Endothelial cell of umbilical vein (primary cell): ENCODE data around the gene DPP10. TPM values are rescaled to one million over a fixed set of nuclear protein-coding genes. Genes with fewer than 3 reads are reported as not detected.

ENCODE experiments used
- BruUV-seq: library from RNA; stranded (reverse); fragments of 400-500 nt; replicated peaks from 2 replicates; lab custom pipeline; 2021; lab: Mats Ljungman, UMichigan
- CTCF ChIA-PET: fragments of 300-600, 350-600 bp; sonication (Branson Sonifier 250); formaldehyde crosslinking; loops from one replicate; lab custom pipeline; 2021; ENCODE audit warnings: antibody characterized with exemption, inconsistent platforms; lab: Charles Lee
- POLR2A ChIA-PET: fragments of 300-600, 350-600 bp; sonication (Branson Sonifier 250); formaldehyde crosslinking; loops from one replicate; lab custom pipeline; 2021; ENCODE audit warnings: antibody characterized with exemption, inconsistent platforms; lab: Charles Lee
- DNase-seq: peaks from one replicate; pipeline ENCODE4 v3.0.0-alpha.2; 2011; ENCODE audit warnings: low read depth, low spot score
- FAIRE-seq: peaks from 2 replicates; lab custom pipeline; 2011; peaks lifted over from hg19 to GRCh38; lab: Jason Lieb, UNC
- H2AFZ ChIP-seq: 2 replicates; pipeline ENCODE4 v1.6.0; 2012; ENCODE audit warnings: low read depth, low read length, control low read depth, inconsistent platforms
- H3K27ac ChIP-seq: 2 replicates; pipeline ENCODE4 v1.5.1; 2011; ENCODE audit warnings: low read depth, mild to moderate bottlenecking, control low read depth, low read length, moderate library complexity; ENCODE audit not compliant: insufficient read depth
- H3K27me3 ChIP-seq, 2 experiments: 2 replicates each; pipeline versions ENCODE4 v1.6.0 to v1.6.1; 2011; ENCODE audit warnings: low read length in 2 of 2, mixed read lengths in 1 of 2; ENCODE audit not compliant: control insufficient read depth in 2 of 2, insufficient read depth in 2 of 2
- H3K36me3 ChIP-seq, 2 experiments: 2 replicates in 1 of 2; 3 replicates in 1 of 2; pipeline ENCODE4 v1.5.1; 2011; ENCODE audit warnings: low read length in 2 of 2, mild to moderate bottlenecking in 1 of 2, moderate library complexity in 1 of 2; ENCODE audit not compliant: control insufficient read depth in 2 of 2, insufficient read depth in 2 of 2; ENCODE audit errors: extremely low read depth in 1 of 2
- H3K4me1 ChIP-seq: 3 replicates; pipeline ENCODE4 v1.5.1; 2011; ENCODE audit warnings: mild to moderate bottlenecking, low read length; ENCODE audit not compliant: control insufficient read depth, insufficient read depth; ENCODE audit errors: extremely low read depth
- H3K4me2 ChIP-seq: 2 replicates; pipeline ENCODE4 v1.6.1; 2011; ENCODE audit warnings: low read length, control low read depth, mixed read lengths; ENCODE audit not compliant: insufficient read depth
- H3K4me3 ChIP-seq, 3 experiments: fragments of 200-600 bp in 1 of 3; sonication (generic), shearing (Covaris generic) in 1 of 3; replicated peaks in 1 of 3; 2 replicates each; pipeline ENCODE4 v1.5.1; 2011 to 2016; ENCODE audit warnings: control low read depth in 3 of 3, low read length in 3 of 3, mild to moderate bottlenecking in 2 of 3, inconsistent platforms in 1 of 3, low read depth in 1 of 3, moderate library complexity in 1 of 3; ENCODE audit not compliant: insufficient read depth in 1 of 3
- H3K79me2 ChIP-seq: 2 replicates; pipeline ENCODE4 v1.6.0; 2012; ENCODE audit warnings: low read length, inconsistent platforms; ENCODE audit not compliant: control insufficient read depth, insufficient read depth
- H3K9ac ChIP-seq: replicated peaks from 2 replicates; pipeline ENCODE3; 2011; ENCODE audit warnings: low read length, control low read depth; ENCODE audit not compliant: insufficient read depth; ENCODE audit errors: extremely low read depth
- H3K9me1 ChIP-seq: replicated peaks from 3 replicates; pipeline ENCODE4 v1.6.0; 2011; ENCODE audit warnings: mild to moderate bottlenecking, low read length; ENCODE audit not compliant: control insufficient read depth, insufficient read depth; ENCODE audit errors: extremely low read depth
- H3K9me3 ChIP-seq: replicated peaks from 2 replicates; pipeline ENCODE4 v1.5.1; 2012; ENCODE audit warnings: low read length, inconsistent platforms; ENCODE audit not compliant: control insufficient read depth, insufficient read depth
- H4K20me1 ChIP-seq: replicated peaks from 2 replicates; pipeline ENCODE3; 2011; ENCODE audit warnings: mild to moderate bottlenecking, low read length; ENCODE audit not compliant: control insufficient read depth, insufficient read depth; ENCODE audit errors: extremely low read depth
- CTCF ChIP-seq, 2 donors: IDR thresholded peaks; 1 replicate in 1 of 2; 2 replicates in 1 of 2; pipeline ENCODE4 v1.5.1; 2011; ENCODE audit warnings: low read length in 2 of 2, mild to moderate bottlenecking in 2 of 2, moderate library complexity in 2 of 2, control low read depth in 1 of 2, inconsistent platforms in 1 of 2, low read depth in 1 of 2; ENCODE audit not compliant: insufficient read depth in 1 of 2; ENCODE audit errors: extremely low read depth in 1 of 2
- EZH2 ChIP-seq: IDR thresholded peaks from 2 replicates; pipeline ENCODE4 v1.6.1; 2012; ENCODE audit warnings: borderline replicate concordance, low read depth, mild to moderate bottlenecking, moderate library complexity, low read length, inconsistent platforms; ENCODE audit not compliant: severe bottlenecking
- FOS ChIP-seq: IDR thresholded peaks from 2 replicates; pipeline ENCODE4 v1.6.1; 2011; ENCODE audit warnings: mild to moderate bottlenecking, low read length, moderate library complexity, borderline replicate concordance; ENCODE audit not compliant: insufficient read depth
- GATA2 ChIP-seq: IDR thresholded peaks from 2 replicates; pipeline ENCODE4 v1.7.0; 2011; ENCODE audit warnings: low read depth, mild to moderate bottlenecking, moderate library complexity, mixed read lengths, low read length; ENCODE audit not compliant: insufficient read length, insufficient read depth
- JUN ChIP-seq: IDR thresholded peaks from 2 replicates; pipeline ENCODE4 v1.6.1; 2011; ENCODE audit warnings: borderline replicate concordance, low read depth; ENCODE audit not compliant: insufficient read length, insufficient read depth
- MAX ChIP-seq: IDR thresholded peaks from 2 replicates; pipeline ENCODE4 v1.6.1; 2011; ENCODE audit not compliant: insufficient read depth, insufficient read length
- MYC ChIP-seq: IDR thresholded peaks from one replicate; pipeline ENCODE4 v1.6.1; 2011; ENCODE audit warnings: mild to moderate bottlenecking, low read depth, low read length
- POLR2A ChIP-seq: IDR thresholded peaks from 2 replicates; pipeline ENCODE4 v1.6.1; 2012; ENCODE audit warnings: low read depth, mild to moderate bottlenecking, control low read depth, low read length
- POLR2AphosphoS5 ChIP-seq: IDR thresholded peaks from 2 replicates; pipeline ENCODE4 v1.6.1; 2012; ENCODE audit warnings: low read depth, mild to moderate bottlenecking, control low read depth, low read length, moderate library complexity; ENCODE audit not compliant: insufficient read depth
- dilution Hi-C: fragments of 300-500 bp; cut with MboI; formaldehyde crosslinking; loops from one replicate; pipeline ENCODE4 v1.15.0; 2019; ENCODE audit warnings: low sequenced_read_pairs; ENCODE audit not compliant: extremely low pct_ligation_motif_present
- intact Hi-C: fragments of 100-400 bp; cut with micrococcal nuclease; formaldehyde crosslinking; loops from one replicate; pipeline ENCODE4 v1.10.0; 2022
- polyA plus RNA-seq, 4 experiments: library from polyadenylated mRNA; depleted of rRNA in 3 of 4; stranded (reverse) in 3 of 4; unstranded in 1 of 4; fragments of >200 nt; gene quantifications; 2 replicates each; pipeline versions ENCODE4 v1.2.1 to v1.2.3, GENCODE V29; 2011 to 2012; ENCODE audit warnings: missing spikeins in 1 of 4
- total RNA-seq: library from RNA; stranded (reverse); gene quantifications from 2 replicates; pipeline ENCODE4 v1.2.3, GENCODE V29; 2021

The DPP10 gene
- total and polyA plus RNA-seq, 2 donors (not counting 3 experiments of a cell fraction or from before 2014, with no cell fraction given), result not detected

DNA sequence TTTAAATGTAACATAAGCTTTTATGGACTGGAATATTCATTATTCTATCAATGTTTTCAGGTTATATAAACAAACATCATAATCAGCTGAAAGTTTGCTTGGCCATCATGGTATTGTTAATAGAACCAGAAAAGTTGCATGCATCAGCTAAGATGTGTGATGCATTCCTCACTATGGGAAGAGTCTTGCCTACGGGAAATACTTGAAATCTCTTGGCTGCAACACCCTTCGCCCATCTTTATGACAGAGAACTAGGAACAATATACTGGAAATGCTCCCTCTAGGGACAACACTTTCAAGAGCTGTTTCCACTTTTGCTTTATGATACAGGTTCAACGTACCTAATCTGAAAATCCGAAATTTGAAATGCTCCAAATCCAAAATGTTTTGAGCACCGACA is 1390.8 kb downstream of the DPP10 start:
- H3K36me3 ChIP-seq, result no peaks in the 10 kb centered on the region
- no peaks in the 10 kb centered on the region for H3K9me1 ChIP-seq
- no peak overlapping the region for H3K9ac ChIP-seq
- no TSS peak for BruUV-seq
- no peaks in the 10 kb centered on the region for H3K27me3 ChIP-seq
- H3K79me2 ChIP-seq, result no peaks in the 10 kb centered on the region
- TF ChIP-seq GATA2 (no peak), MAX (no peak), EZH2 (no peak), CTCF (IDR thresholded peaks at IDR 0.05; ENCODE audit: extremely low read depth in 1 of 2, insufficient read depth in 1 of 2, low read depth in 1 of 2, low read length in 2 of 2) (no peak), POLR2A (no peak), MYC (no peak), FOS (no peak), POLR2AphosphoS5 (no peak), JUN (no peak)
- dilution Hi-C loops, result no loop called here
- peaks cover 2% of the 10 kb centered on the region for H3K9me3 ChIP-seq
- H3K27ac ChIP-seq, result no peak overlapping the region
- CTCF ChIA-PET, result no interaction called here
- POLR2A ChIA-PET, result no interaction called here
- FAIRE-seq (no peak), DNase-seq (no peak)
- H3K4me2 ChIP-seq, result no peak overlapping the region
- H4K20me1 ChIP-seq, result no peaks in the 10 kb centered on the region
- H3K4me3 ChIP-seq, result no peak overlapping the region
- no peaks in the 10 kb centered on the region for H3K4me1 ChIP-seq
- intact Hi-C loops, result no loop called here
- H2AFZ ChIP-seq, result no peak overlapping the region
